Measurements from ENCODE around the gene BPNT1. TPM values are rescaled to one million over a fixed set of nuclear protein-coding genes. Genes with fewer than 3 reads are reported as not detected.

BPNT1 gene
- total and polyA plus RNA-seq, 2 of the 13 experiments (the other 11 are each of a cell fraction or from before 2014, with no cell fraction given), result 35.2 to 43.9 TPM

DNA sequence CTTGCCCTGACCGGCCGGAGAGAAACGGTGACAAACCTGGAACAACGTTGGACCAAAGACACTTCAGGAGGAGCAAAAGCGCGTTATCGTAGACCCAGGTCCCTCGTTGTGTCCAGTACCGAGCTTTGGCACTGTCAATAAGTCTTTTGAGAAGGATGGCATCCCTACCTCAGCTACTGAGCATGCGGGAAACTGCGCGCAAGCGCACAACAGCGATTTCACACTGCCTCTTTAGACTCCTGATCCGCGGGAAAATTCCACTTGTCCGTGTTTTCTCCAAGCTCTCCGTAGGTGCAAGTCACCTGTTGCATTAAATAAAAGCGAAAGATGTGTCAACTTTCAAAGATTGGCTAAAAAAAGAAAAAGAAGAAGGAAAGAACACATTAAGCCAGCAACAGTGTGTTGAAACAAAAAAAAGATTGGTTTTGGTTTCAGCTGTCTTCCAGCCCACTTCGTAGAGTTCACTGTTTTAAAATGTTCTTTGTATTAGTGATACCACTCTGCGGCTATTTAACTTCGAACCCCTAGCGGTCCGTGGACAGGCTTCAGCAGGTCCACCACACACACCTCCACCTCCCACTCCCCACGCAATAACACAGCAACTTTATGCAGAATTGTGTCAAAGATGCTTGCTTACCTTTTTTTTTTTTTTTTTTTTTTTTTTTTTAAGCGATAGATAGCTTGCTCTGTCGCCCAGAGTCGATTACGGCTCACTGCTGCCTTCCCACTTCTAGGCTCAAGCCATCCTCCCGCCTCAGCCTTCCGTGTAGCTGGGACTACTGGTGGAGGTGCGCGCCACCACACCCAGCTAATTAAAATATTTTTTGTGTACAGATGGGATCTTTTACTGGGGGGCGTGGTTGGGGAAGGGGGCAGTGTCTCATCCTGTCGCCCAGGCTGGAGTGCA, at the start of gene BPNT1 (continued):
- TF ChIP-seq, protein P1, sequence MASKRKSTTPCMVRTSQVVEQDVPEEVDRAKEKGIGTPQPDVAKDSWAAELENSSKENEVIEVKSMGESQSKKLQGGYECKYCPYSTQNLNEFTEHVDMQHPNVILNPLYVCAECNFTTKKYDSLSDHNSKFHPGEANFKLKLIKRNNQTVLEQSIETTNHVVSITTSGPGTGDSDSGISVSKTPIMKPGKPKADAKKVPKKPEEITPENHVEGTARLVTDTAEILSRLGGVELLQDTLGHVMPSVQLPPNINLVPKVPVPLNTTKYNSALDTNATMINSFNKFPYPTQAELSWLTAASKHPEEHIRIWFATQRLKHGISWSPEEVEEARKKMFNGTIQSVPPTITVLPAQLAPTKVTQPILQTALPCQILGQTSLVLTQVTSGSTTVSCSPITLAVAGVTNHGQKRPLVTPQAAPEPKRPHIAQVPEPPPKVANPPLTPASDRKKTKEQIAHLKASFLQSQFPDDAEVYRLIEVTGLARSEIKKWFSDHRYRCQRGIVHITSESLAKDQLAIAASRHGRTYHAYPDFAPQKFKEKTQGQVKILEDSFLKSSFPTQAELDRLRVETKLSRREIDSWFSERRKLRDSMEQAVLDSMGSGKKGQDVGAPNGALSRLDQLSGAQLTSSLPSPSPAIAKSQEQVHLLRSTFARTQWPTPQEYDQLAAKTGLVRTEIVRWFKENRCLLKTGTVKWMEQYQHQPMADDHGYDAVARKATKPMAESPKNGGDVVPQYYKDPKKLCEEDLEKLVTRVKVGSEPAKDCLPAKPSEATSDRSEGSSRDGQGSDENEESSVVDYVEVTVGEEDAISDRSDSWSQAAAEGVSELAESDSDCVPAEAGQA (IDR thresholded peaks at IDR 0.05; ENCODE audit: low read depth), result no peak; the same call in 1 of the 2 replicates
- TF ChIP-seq, protein P1 (CRISPR knock-in tag; IDR thresholded peaks at IDR 0.05; ENCODE audit: borderline replicate concordance), result no peak
- TF ChIP-seq CCAR2 (optimal IDR thresholded peaks at IDR 0.05; ENCODE audit: low read depth, low read length) (no peak), ZNF615 (CRISPR knock-in tag; IDR thresholded peaks at IDR 0.05; ENCODE audit: borderline replicate concordance) (peak; percentile 80; the same call in 1 of the 2 replicates), ZNF747 (CRISPR knock-in tag; IDR thresholded peaks at IDR 0.05; ENCODE audit: borderline replicate concordance) (peak; percentile 82), NFIC (IDR thresholded peaks at IDR 0.05; ENCODE audit: low read length) (peak; percentile 60; the same call in 1 of the 2 replicates), ZUFSP (CRISPR knock-in tag; IDR thresholded peaks at IDR 0.05; ENCODE audit: borderline replicate concordance) (no peak), HOXA7 (CRISPR knock-in tag; IDR thresholded peaks at IDR 0.05) (no peak), MED1 (CRISPR knock-in tag; IDR thresholded peaks at IDR 0.05) (peak; percentile 82), ZNF550 (CRISPR knock-in tag; IDR thresholded peaks at IDR 0.05; ENCODE audit: borderline replicate concordance) (no peak), U2AF1 (optimal IDR thresholded peaks at IDR 0.05; ENCODE audit: low read depth, low read length) (no peak), KDM4B (CRISPR knock-in tag; IDR thresholded peaks at IDR 0.05) (no peak), ZMYM4 (CRISPR knock-in tag; IDR thresholded peaks at IDR 0.05) (peak; percentile 85), HOXA3 (CRISPR knock-in tag; IDR thresholded peaks at IDR 0.05) (peak; percentile 53), ZNF724P (CRISPR knock-in tag; IDR thresholded peaks at IDR 0.05; ENCODE audit: borderline replicate concordance) (no peak), GZF1 (CRISPR knock-in tag; IDR thresholded peaks at IDR 0.05) (peak; percentile 62; the same call in 1 of the 2 replicates)
- TF ChIP-seq, protein P2, sequence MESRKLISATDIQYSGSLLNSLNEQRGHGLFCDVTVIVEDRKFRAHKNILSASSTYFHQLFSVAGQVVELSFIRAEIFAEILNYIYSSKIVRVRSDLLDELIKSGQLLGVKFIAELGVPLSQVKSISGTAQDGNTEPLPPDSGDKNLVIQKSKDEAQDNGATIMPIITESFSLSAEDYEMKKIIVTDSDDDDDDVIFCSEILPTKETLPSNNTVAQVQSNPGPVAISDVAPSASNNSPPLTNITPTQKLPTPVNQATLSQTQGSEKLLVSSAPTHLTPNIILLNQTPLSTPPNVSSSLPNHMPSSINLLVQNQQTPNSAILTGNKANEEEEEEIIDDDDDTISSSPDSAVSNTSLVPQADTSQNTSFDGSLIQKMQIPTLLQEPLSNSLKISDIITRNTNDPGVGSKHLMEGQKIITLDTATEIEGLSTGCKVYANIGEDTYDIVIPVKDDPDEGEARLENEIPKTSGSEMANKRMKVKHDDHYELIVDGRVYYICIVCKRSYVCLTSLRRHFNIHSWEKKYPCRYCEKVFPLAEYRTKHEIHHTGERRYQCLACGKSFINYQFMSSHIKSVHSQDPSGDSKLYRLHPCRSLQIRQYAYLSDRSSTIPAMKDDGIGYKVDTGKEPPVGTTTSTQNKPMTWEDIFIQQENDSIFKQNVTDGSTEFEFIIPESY (CRISPR knock-in tag; IDR thresholded peaks at IDR 0.05), result no peak

All from HepG2 (cell line).